Uterus (tissue), 4 donors: Measurements from ENCODE around the gene FOXP4. TPM values are rescaled to one million over a fixed set of nuclear protein-coding genes. Genes with fewer than 3 reads are reported as not detected.

Experiments
- DNase-seq, 2 donors: peaks; one replicate each; pipeline ENCODE4 v3.0.0-alpha.2; 2019 to 2020
- H3K27ac ChIP-seq, 2 donors: fragments of 200-600 bp; sonication (generic); 1 replicate in 1 of 2; 2 replicates in 1 of 2; pipeline ENCODE4 v1.5.1; 2016 to 2018
- H3K27me3 ChIP-seq, 2 donors: fragments of 200-600 bp; sonication (generic); one replicate each; pipeline ENCODE4 v1.5.1; 2018 to 2019; ENCODE audit warnings: control low read depth in 1 of 2
- H3K36me3 ChIP-seq, 2 donors: fragments of 200-600 bp; sonication (generic); one replicate each; pipeline ENCODE4 v1.5.1; 2019; ENCODE audit warnings: control low read depth in 1 of 2
- H3K4me1 ChIP-seq, 2 donors: fragments of 200-600 bp; sonication (generic); one replicate each; pipeline ENCODE4 v1.5.1; 2018 to 2019; ENCODE audit warnings: control low read depth in 1 of 2
- H3K4me3 ChIP-seq, 2 donors: fragments of 200-600 bp; sonication (generic); 1 replicate in 1 of 2; 2 replicates in 1 of 2; pipeline ENCODE4 v1.5.1; 2018 to 2019; ENCODE audit warnings: mild to moderate bottlenecking in 1 of 2
- H3K9me3 ChIP-seq, 2 donors: fragments of 200-600 bp; sonication (generic); one replicate each; pipeline ENCODE4 v1.5.1; 2019; ENCODE audit warnings: control low read depth in 1 of 2
- CTCF ChIP-seq, 4 experiments: fragments of 200-600 bp in 2 of 4; fragments of 450-650 bp in 2 of 4; sonication (generic) in 2 of 4; IDR thresholded peaks; one replicate each; pipeline ENCODE4 v1.5.1; 2016 to 2019; ENCODE audit warnings: antibody characterized with exemption in 4 of 4, mild to moderate bottlenecking in 2 of 4, moderate library complexity in 1 of 4
- POLR2A ChIP-seq, 2 donors: fragments of 450-650 bp; IDR thresholded peaks; one replicate each; pipeline ENCODE4 v1.6.1; 2016; ENCODE audit warnings: antibody characterized with exemption in 2 of 2, mild to moderate bottlenecking in 1 of 2, moderate library complexity in 1 of 2
- intact Hi-C: fragments of 100-400 bp; cut with DNase I; formaldehyde crosslinking; loops from one replicate; pipeline ENCODE4 v1.15.1; 2023; ENCODE audit warnings: low total_unique reads
- total RNA-seq, 4 donors: library from RNA; depleted of rRNA in 3 of 4; stranded (reverse); fragments of >200 nt in 3 of 4; gene quantifications; one replicate each; pipeline versions ENCODE4 v1.1.0 to v1.2.4, GENCODE V29; 2014 to 2023
- donor health status: DM: yes; HTN: yes; CAD: no.

The FOXP4 gene
- total RNA-seq, 4 donors from 2014 or later = 3.8 to 50.1 (median 9.4) TPM

- no peak overlapping the region for H3K4me3 ChIP-seq
- intact Hi-C loops = no loop called here
- TF ChIP-seq CTCF (IDR thresholded peaks at IDR 0.05) (no peak), POLR2A (IDR thresholded peaks at IDR 0.05) (no peak)
- no peaks in the 10 kb centered on the region for H3K36me3 ChIP-seq
- H3K27me3 ChIP-seq = no peaks in the 10 kb centered on the region
- H3K27ac ChIP-seq = peak overlapping the region in 1 of 2 donors; percentile 42
- H3K4me1 ChIP-seq = peaks cover 0 to 5% of the 10 kb centered on the region in 2 donors
- H3K9me3 ChIP-seq = no peaks in the 10 kb centered on the region
- peak; percentile 31 to 62 for DNase-seq
These were observed 23.2 kb upstream of the FOXP4 start for GRCh38 chr6:41522780-41523548.

GRCh38 chr6:41523915-41524633 lies 22.1 kb upstream of the FOXP4 start:
- TF ChIP-seq CTCF (IDR thresholded peaks at IDR 0.05) (no peak), POLR2A (IDR thresholded peaks at IDR 0.05) (no peak)
- Histone ChIP-seq H3K36me3 (no peaks in the 10 kb centered on the region), H3K4me1 (peaks cover 0 to 5% of the 10 kb centered on the region in 2 donors), H3K4me3 (no peak overlapping the region), H3K9me3 (no peaks in the 10 kb centered on the region), H3K27ac (peak overlapping the region in 1 of 2 donors; percentile 40), H3K27me3 (no peaks in the 10 kb centered on the region)
- DNase-seq = no peak
- intact Hi-C loops = no loop called here

- H3K27ac ChIP-seq = peak overlapping the region in 1 of 2 donors; percentile 40
- no peaks in the 10 kb centered on the region for H3K9me3 ChIP-seq
- H3K36me3 ChIP-seq = no peaks in the 10 kb centered on the region
- H3K27me3 ChIP-seq = no peaks in the 10 kb centered on the region
- peaks cover 0 to 5% of the 10 kb centered on the region in 2 donors for H3K4me1 ChIP-seq
- TF ChIP-seq CTCF (IDR thresholded peaks at IDR 0.05) (no peak), POLR2A (IDR thresholded peaks at IDR 0.05) (no peak)
- intact Hi-C loops = no loop called here
- DNase-seq = no peak
- H3K4me3 ChIP-seq = no peak overlapping the region
These were observed 21.6 kb upstream of the FOXP4 start for GRCh38 chr6:41524634-41525011.

GRCh38 chr6:41527721-41528408 lies 18.3 kb upstream of the FOXP4 start:
- intact Hi-C loops = no loop called here
- DNase-seq = no peak
- TF ChIP-seq CTCF (IDR thresholded peaks at IDR 0.05) (no peak), POLR2A (IDR thresholded peaks at IDR 0.05) (no peak)
- no peaks in the 10 kb centered on the region for H3K4me1 ChIP-seq
- no peaks in the 10 kb centered on the region for H3K36me3 ChIP-seq
- no peaks in the 10 kb centered on the region for H3K9me3 ChIP-seq
- H3K27me3 ChIP-seq = no peaks in the 10 kb centered on the region
- H3K27ac ChIP-seq = peak overlapping the region in 1 of 2 donors; percentile 36
- H3K4me3 ChIP-seq = no peak overlapping the region
